K562 (cell line): ENCODE measurements around the gene GNG3. TPM values are rescaled to one million over a fixed set of nuclear protein-coding genes. Genes with fewer than 3 reads are reported as not detected.
A peak's percentile ranks its signal among the peaks of the same experiment; 100 is the strongest.

Experiments used
- EP300 ChIP-seq: IDR thresholded peaks from 2 replicates; pipeline ENCODE4 v1.6.1; 2012; ENCODE audit warnings: low read length, improper control_type of control experiment
- ESRRA ChIP-seq: fragments of 450-650 bp; IDR thresholded peaks from 2 replicates; pipeline ENCODE4 v1.6.1; 2014; ENCODE audit warnings: low read depth, mild to moderate bottlenecking, moderate library complexity, borderline replicate concordance
- ETV1 ChIP-seq: fragments of 450-650 bp; conservative IDR thresholded peaks from 2 replicates; pipeline ENCODE4 v1.6.1; 2016; ENCODE audit warnings: missing genetic modification characterization, control low read depth, low read depth, missing compliant biosample characterization
- GATAD2B ChIP-seq: fragments of 450-650 bp; IDR thresholded peaks from 2 replicates; pipeline ENCODE4 v1.6.1; 2017; ENCODE audit warnings: mild to moderate bottlenecking, borderline replicate concordance
- HNRNPLL ChIP-seq: fragments of 200-400 bp; formaldehyde crosslinking; IDR thresholded peaks from 2 replicates; pipeline ENCODE4 v1.6.1; 2017; ENCODE audit warnings: low read length, low read depth, mild to moderate bottlenecking; ENCODE audit not compliant: poor library complexity, severe bottlenecking
- MYC ChIP-seq, 2 experiments: fragments of 250-450 bp in 1 of 2; sonication (Bioruptor Pico) in 1 of 2; IDR thresholded peaks; 2 replicates each; pipeline versions ENCODE4 v1.5.1 to v1.6.1; 2012 to 2021; ENCODE audit warnings: low read depth in 2 of 2, borderline replicate concordance in 1 of 2, improper control_type of control experiment in 1 of 2, low read length in 1 of 2, mild to moderate bottlenecking in 1 of 2, moderate library complexity in 1 of 2
- TBP ChIP-seq: optimal IDR thresholded peaks from 2 replicates; pipeline ENCODE3; 2011; ENCODE audit warnings: low read depth, low read length, improper control_type of control experiment
- ZNF707 ChIP-seq: fragments of 250-450 bp; sonication (Bioruptor Pico); conservative IDR thresholded peaks from 2 replicates; pipeline ENCODE4 v1.8.0; 2022; ENCODE audit warnings: inconsistent platforms, mild to moderate bottlenecking, moderate library complexity
- polyA plus RNA-seq, 8 experiments: library from polyadenylated mRNA; depleted of rRNA in 4 of 8; stranded (reverse) in 5 of 8; unstranded in 3 of 8; fragments of >200 nt; fragmentation: Nextera tagmentation in 2 of 8; fragmentation: Illumina TruSeq in 1 of 8; extraction: Ambion mirVana in 2 of 8; extraction: Trizol in 1 of 8; gene quantifications; 2 replicates each; pipeline versions ENCODE4 v1.2.1 to v1.2.3, GENCODE V29; 2011 to 2014; ENCODE audit warnings: inconsistent platforms in 1 of 8, missing spikeins in 1 of 8
- total RNA-seq, 7 experiments: library from RNA; depleted of rRNA in 6 of 7; stranded (reverse); fragments of >200 nt in 6 of 7; fragmentation: Illumina TruSeq in 2 of 7; extraction: Trizol in 2 of 7; gene quantifications; 2 replicates each; pipeline versions ENCODE4 v1.2.1 to v1.2.3, GENCODE V29; 2011 to 2021; ENCODE audit warnings: low replicate concordance in 1 of 7
- TF ChIP-seq, protein P1 (sequence below), 2 experiments: fragments of 450-650 bp in 1 of 2; sonication (generic) in 1 of 2; formaldehyde crosslinking in 1 of 2; IDR thresholded peaks; 2 replicates each; pipeline versions ENCODE4 v1.7.1 to v1.9.0; 2016 to 2022; ENCODE audit warnings: inconsistent platforms in 1 of 2, mild to moderate bottlenecking in 1 of 2, missing genetic modification reagents in 1 of 2
- TF ChIP-seq, protein P2 (sequence below): fragments of 250-450 bp; sonication (Bioruptor Pico); IDR thresholded peaks from 2 replicates; pipeline ENCODE4 v1.9.0; 2021; ENCODE audit warnings: mild to moderate bottlenecking, inconsistent platforms
- TF ChIP-seq, protein P3 (sequence below): fragments of 250-450 bp; sonication (Bioruptor Pico); IDR thresholded peaks from 2 replicates; pipeline ENCODE4 v1.4.0; 2020; ENCODE audit warnings: mild to moderate bottlenecking

The GNG3 gene
- total and polyA plus RNA-seq, 9 of the 15 experiments (the other 6 are each of a cell fraction or from before 2014, with no cell fraction given) = 0.07 TPM; not detected in 8

DNA sequence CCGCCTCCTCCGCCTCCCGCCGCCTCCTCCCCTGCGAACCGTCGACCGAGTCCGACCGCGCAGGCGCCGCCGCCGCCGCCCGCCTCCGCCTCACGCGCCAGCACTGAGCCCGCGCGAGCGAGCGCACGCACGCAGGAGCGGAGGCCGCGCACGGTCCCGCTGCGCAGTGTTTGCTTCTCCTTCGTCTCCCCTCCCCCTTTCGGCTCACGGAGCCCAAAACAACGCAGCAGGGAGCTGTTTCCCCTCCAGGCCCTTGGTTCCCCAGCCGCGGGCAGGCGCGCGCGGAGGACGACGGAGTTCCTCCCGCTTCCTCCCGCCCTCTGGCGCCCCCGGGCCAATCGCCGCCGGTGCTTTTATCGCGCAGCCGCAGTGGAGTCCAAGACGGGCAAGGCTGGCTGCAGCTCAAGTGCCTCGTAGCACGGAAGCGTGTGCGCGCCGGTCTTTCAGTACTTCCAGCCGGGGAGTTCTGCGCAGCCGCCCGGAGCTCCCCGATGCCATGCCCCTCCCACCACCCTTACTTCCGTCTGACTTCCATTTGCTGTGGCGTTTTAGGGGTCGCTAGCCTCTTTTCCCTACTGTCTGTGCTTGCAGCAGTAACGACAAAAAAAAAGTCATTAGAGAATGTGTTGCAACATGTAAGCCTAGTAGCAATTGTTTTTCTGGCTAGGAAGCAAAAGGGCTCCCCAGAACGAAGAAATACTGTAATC, 19.8 kb downstream of the GNG3 start, which contains the start of gene HNRNPUL2 (continued):
- TF ChIP-seq, protein P1, sequence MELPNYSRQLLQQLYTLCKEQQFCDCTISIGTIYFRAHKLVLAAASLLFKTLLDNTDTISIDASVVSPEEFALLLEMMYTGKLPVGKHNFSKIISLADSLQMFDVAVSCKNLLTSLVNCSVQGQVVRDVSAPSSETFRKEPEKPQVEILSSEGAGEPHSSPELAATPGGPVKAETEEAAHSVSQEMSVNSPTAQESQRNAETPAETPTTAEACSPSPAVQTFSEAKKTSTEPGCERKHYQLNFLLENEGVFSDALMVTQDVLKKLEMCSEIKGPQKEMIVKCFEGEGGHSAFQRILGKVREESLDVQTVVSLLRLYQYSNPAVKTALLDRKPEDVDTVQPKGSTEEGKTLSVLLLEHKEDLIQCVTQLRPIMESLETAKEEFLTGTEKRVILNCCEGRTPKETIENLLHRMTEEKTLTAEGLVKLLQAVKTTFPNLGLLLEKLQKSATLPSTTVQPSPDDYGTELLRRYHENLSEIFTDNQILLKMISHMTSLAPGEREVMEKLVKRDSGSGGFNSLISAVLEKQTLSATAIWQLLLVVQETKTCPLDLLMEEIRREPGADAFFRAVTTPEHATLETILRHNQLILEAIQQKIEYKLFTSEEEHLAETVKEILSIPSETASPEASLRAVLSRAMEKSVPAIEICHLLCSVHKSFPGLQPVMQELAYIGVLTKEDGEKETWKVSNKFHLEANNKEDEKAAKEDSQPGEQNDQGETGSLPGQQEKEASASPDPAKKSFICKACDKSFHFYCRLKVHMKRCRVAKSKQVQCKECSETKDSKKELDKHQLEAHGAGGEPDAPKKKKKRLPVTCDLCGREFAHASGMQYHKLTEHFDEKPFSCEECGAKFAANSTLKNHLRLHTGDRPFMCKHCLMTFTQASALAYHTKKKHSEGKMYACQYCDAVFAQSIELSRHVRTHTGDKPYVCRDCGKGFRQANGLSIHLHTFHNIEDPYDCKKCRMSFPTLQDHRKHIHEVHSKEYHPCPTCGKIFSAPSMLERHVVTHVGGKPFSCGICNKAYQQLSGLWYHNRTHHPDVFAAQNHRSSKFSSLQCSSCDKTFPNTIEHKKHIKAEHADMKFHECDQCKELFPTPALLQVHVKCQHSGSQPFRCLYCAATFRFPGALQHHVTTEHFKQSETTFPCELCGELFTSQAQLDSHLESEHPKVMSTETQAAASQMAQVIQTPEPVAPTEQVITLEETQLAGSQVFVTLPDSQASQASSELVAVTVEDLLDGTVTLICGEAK (IDR thresholded peaks at IDR 0.05) = peak; percentile 26
- TF ChIP-seq, protein P1 (CRISPR knock-in tag; IDR thresholded peaks at IDR 0.05) = no peak
- TF ChIP-seq, protein P2, sequence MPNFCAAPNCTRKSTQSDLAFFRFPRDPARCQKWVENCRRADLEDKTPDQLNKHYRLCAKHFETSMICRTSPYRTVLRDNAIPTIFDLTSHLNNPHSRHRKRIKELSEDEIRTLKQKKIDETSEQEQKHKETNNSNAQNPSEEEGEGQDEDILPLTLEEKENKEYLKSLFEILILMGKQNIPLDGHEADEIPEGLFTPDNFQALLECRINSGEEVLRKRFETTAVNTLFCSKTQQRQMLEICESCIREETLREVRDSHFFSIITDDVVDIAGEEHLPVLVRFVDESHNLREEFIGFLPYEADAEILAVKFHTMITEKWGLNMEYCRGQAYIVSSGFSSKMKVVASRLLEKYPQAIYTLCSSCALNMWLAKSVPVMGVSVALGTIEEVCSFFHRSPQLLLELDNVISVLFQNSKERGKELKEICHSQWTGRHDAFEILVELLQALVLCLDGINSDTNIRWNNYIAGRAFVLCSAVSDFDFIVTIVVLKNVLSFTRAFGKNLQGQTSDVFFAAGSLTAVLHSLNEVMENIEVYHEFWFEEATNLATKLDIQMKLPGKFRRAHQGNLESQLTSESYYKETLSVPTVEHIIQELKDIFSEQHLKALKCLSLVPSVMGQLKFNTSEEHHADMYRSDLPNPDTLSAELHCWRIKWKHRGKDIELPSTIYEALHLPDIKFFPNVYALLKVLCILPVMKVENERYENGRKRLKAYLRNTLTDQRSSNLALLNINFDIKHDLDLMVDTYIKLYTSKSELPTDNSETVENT (CRISPR knock-in tag) = peak; percentile 61
- TF ChIP-seq ZNF707 (CRISPR knock-in tag) (no peak), TBP (peak; percentile 74), GATAD2B (peak; percentile 94), EP300 (peak; percentile 0; the same call in 1 of the 2 replicates), HNRNPLL (peak; percentile 77), ETV1 (tag) (peak; percentile 56), ESRRA (peak; percentile 53; the same call in 1 of the 2 replicates), MYC (IDR thresholded peaks at IDR 0.05; ENCODE audit: low read depth, low read length) (peak; percentile 91), MYC (CRISPR knock-in tag; IDR thresholded peaks at IDR 0.05; ENCODE audit: borderline replicate concordance, low read depth) (no peak)
- TF ChIP-seq, protein P3, sequence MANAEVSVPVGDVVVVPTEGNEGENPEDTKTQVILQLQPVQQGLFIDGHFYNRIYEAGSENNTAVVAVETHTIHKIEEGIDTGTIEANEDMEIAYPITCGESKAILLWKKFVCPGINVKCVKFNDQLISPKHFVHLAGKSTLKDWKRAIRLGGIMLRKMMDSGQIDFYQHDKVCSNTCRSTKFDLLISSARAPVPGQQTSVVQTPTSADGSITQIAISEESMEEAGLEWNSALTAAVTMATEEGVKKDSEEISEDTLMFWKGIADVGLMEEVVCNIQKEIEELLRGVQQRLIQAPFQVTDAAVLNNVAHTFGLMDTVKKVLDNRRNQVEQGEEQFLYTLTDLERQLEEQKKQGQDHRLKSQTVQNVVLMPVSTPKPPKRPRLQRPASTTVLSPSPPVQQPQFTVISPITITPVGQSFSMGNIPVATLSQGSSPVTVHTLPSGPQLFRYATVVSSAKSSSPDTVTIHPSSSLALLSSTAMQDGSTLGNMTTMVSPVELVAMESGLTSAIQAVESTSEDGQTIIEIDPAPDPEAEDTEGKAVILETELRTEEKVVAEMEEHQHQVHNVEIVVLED (CRISPR knock-in tag) = peak; percentile 83
